GM18502 (cell line): Measurements from ENCODE around the gene ILKAP.

Source experiments
- ATAC-seq: cut with Tn5 transposase; IDR thresholded peaks from one replicate; pipeline ENCODE4 v1.9.1; 2021; ENCODE audit warnings: mild to moderate bottlenecking; ENCODE audit not compliant: unreplicated experiment, poor library complexity

ILKAP gene

GRCh38 chr2:238203094-238203972, at the start of gene ILKAP:
TSS of gene ILKAP (minus strand) at chr2:238203695. CDS start at chr2:238203553, 142 bp downstream.
- peak; percentile 93 for ATAC-seq

DNA sequence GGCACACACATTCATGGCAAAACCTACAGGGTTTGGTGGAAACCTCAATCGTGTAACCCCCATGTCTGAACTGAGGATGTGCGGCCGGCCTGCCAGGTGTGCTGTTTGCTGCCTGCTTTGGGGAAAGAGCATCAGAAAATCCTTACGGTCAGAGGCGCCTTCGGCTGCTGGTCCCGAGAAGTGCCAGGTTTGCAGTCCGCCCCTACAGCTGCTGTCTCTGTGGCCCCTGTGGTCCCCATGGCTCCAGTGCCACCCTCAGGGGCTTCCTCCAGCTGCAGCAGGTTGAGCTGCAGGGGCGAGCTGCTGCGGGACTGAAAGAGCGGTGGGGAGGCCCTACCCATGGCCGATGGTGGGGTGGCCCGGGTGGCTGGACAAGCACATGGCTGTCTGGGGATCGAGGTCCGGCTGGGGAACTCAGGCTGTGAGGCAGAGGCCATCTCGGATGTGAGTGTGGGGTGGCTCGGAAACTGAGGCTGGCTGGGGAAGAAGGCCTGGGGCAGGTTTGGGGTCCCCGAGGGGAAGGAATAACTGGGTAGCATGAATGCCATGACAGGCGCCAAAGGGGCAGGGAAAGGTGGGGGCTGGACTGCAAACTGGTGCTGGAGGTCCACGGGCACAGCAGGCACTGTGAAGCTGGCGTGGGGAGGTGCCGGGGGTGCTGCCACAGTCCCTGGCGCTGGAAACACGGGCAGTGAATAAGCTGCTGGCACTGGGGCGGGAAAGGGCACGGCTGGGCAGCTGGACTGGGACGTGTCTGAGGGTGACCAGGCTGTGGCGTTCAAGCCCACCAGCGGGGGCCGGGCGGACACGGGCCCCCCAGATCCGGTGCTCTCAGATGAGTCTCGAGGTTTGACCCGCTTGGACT, 49.5 kb upstream of the ILKAP start:
- ATAC-seq: no peak

DNA sequence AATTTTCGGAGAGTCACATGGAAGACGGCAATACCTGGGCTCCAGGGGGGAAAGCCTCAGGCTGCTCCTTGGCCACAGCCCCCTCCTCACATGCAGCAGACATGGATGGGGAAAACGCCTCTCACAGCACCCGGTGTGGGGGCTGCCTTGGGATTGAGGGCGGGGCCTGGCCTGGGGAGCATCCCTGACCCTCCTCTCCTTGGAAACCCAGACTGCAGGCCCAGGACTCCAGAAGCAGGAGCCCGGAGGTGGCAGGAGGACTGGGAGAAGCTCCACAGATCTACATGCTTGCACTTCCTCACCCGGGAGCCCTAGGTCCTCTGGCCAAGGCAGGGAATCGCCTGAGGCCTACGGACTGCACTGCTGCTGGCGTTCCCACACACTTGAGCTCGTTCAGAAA, 48.5 kb upstream of the ILKAP start:
- ATAC-seq: no peak

GRCh38 chr2:238251331-238251730, 47.8 kb upstream of the ILKAP start:
- ATAC-seq: no peak

DNA sequence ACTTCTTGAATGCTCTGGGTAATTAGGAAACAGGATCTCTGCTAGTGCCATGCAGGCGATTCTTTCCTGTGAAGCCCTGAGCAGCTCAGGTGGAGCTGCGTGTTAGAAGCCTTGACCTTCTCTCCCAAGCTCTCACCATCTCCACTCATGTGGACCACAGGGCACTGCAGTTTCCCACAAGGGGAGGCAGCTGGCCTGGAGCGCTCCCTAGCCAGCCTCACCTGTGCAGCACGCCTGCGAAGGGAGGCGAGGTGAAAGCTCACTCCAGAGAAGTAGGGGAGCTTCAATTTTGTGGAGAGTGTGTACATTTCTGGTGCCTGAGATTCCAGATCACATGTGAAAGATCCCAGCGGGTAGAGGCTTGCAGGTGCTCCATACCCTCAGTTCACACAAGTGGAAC, 47.4 kb upstream of the ILKAP start:
- ATAC-seq: no peak

- no peak for ATAC-seq
Observed at GRCh38 chr2:238247841-238248453, 44.5 kb upstream of the ILKAP start.

DNA sequence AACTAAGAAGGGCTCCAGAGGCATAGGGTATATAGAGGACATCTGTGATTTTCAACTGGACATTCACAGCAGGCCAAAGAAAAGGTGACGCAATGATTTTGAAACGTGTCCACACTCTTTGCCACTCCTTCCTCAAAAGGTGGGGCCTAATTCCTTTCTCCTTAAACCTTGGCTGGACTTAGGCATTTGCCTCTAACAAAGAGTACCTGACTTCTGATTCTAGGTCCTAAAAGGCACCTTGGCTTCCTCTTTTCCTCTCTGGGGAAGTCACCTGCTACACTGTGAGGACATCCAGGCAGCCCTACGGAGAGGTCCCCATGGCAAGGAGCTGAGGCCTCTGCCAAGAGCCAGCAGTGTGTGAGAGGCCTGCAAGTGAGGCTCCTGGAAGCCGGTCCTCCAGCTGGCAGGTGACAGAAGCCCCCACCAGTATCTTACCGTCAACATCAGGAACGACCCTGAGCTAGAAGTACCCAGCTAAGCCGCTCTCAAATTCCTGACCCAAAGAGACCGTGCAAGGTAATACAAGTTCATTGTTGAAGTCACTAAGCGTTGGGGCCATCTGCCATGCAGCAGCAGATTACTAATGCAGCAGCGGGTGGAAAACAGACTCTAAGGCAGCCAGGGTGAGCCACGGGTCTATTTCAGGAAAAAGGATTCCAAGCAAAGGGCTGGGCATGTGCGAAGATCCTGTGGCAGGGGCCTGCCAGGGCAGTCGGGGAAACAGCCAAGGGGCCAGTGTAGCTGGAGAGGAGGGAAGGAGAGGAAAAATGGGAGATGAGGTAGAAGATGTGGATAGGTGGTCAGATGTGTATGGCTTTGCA, 43.7 kb upstream of the ILKAP start:
- ATAC-seq: no peak

DNA sequence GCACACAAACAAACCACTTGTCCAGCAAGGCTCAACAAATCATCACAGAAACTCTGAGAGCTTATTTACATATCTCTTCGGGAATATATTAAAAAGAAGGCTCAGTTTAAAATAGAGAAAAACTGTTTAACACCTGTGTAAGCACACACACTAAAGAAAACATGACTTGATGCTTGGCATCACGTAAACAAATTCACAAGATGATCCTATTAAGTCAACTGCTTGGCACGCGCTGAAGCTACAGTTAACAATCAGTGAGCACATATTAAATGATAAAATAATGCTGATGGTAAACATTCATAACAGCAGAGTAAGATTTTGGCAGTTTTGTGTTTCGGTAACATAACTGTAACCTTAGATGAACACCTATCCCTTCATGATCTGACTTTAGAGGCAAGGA, 40.7 kb upstream of the ILKAP start:
- no peak for ATAC-seq

- ATAC-seq: no peak
Observed at GRCh38 chr2:238243496-238244076, 40.1 kb upstream of the ILKAP start.

DNA sequence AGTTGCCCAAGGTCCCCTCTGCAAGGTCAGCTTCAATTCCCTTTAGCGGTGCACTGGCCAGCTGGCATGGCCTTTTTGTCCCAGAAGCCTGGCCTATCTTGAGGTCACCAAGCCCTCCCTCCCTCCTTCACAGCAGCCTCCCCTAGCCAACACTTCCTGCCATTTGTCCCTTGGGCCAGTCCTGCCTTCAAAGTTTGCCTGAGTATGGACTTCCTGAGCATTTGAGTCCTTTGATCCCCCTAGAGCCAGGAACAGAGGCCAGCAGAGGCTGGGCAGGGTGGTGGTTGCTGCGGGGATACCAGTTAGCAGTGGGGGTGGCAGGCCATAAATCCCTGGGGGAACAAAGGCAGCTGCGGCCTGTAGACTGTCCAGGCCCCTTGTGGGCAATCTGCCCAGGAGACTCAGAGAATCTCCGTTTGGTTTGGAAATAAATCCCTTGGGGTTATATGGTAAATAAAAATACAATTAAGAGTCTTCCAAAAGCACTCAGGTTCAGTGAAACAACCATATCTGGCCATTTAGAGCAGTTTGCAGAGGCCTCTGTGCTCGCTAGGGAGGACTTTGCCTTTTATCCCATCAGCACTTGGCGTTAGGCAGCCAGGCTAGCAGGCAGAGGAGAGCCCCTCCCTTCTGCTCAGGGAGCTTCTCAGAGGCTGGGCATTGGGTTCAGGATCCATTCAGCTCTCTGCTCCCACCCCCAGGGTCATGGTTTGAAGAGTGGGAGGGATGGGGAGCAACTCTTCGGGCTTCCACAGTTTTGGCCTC, 39.4 kb upstream of the ILKAP start:
- ATAC-seq: no peak

GRCh38 chr2:238241970-238242369, 38.5 kb upstream of the ILKAP start:
- ATAC-seq: no peak

DNA sequence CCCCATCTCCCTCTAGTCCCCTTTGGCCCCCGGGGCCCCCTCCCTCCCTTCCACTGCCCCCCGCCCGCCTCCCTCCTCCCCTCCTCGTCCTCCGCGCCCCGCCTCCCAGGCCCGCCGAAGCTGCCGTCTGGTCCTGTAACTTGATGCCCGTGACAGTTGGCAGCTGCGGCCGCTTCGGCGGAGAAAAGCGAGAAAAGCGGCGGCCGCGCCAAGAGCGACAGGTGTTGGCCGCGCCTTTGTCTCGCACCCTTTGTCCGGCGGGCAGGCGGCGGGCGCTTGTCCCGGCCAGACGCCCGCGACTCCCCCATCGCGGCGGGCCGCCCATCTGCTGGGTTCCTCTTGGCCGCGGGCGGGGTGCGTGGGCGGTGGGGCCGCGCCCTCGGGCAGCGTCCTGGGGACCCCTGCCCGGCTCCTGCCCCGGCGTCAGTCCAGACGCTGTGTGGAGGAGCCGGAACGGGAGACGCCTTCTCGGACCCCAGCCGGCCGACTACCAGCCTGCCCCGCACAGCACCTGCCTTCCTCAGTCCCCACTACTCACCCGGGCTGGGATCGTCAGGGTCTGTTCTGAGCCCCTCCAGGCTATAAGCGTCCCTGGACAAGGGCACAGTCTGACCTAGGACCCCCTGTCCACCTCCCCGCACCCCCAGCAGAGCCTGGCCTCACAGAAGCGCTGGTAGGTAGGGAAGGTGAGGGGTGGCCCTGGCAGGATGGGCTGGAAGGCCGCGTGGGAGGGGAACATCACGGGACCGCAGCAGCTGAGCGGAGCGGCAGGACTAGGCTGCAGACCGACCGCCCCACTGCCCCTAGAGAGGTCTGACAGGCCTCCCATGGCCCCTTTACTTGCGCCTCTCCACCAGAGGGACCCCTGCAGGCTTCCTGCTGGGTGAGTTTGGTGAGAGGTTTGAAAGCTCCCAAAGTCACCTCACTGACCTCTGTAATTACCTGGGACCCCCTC, 37.5 kb upstream of the ILKAP start:
- ATAC-seq: no peak

- peak; percentile 79 for ATAC-seq
Observed at GRCh38 chr2:238239863-238240756, 36.6 kb upstream of the ILKAP start, which contains the start of gene HES6. TSS of gene HES6 (minus strand) at chr2:238240038. CDS start at chr2:238239905, 133 bp downstream.

- ATAC-seq: peak; percentile 31
Observed at GRCh38 chr2:238239543-238239862, 36.0 kb upstream of the ILKAP start.

GRCh38 chr2:238238766-238239542, 35.5 kb upstream of the ILKAP start:
- peak; percentile 5 for ATAC-seq

GRCh38 chr2:238238311-238238765, 34.8 kb upstream of the ILKAP start:
- ATAC-seq: no peak
